H9 (cell line): Measurements from ENCODE around the gene SLC12A5. TPM values are rescaled to one million over a fixed set of nuclear protein-coding genes. Genes with fewer than 3 reads are reported as not detected.

ENCODE experiments used
- DNase-seq: peaks from one replicate; pipeline ENCODE4 v3.0.0-alpha.2; 2017
- H2AFZ ChIP-seq: one replicate; pipeline ENCODE4 v1.6.1; 2013; ENCODE audit warnings: mild to moderate bottlenecking, low read length, control low read depth, moderate library complexity
- H2AK5ac ChIP-seq: 2 replicates; pipeline ENCODE4 v1.6.1; 2013; ENCODE audit warnings: low read length, control low read depth, mixed read lengths; ENCODE audit not compliant: insufficient read length
- H2BK120ac ChIP-seq: one replicate; pipeline ENCODE4 v1.6.1; 2013; ENCODE audit warnings: low read depth, mild to moderate bottlenecking, low read length, control low read depth, inconsistent platforms; ENCODE audit not compliant: poor library complexity, severe bottlenecking
- H2BK12ac ChIP-seq: 2 replicates; pipeline ENCODE4 v1.6.1; 2013; ENCODE audit warnings: low read length, control low read depth, mixed read lengths, low read depth; ENCODE audit not compliant: insufficient read length
- H2BK15ac ChIP-seq: 2 replicates; pipeline ENCODE4 v1.6.1; 2013; ENCODE audit warnings: low read depth, low read length, control low read depth
- H2BK20ac ChIP-seq: one replicate; pipeline ENCODE4 v1.6.1; 2013; ENCODE audit warnings: low read depth, mild to moderate bottlenecking, low read length, control low read depth, inconsistent platforms; ENCODE audit not compliant: poor library complexity, severe bottlenecking
- H2BK5ac ChIP-seq: 2 replicates; pipeline ENCODE4 v1.6.1; 2013; ENCODE audit warnings: low read length, control low read depth, mixed read lengths; ENCODE audit not compliant: insufficient read length
- H3K14ac ChIP-seq: 2 replicates; pipeline ENCODE4 v1.6.1; 2013; ENCODE audit warnings: low read length, control low read depth; ENCODE audit not compliant: insufficient read depth
- H3K18ac ChIP-seq: 2 replicates; pipeline ENCODE4 v1.6.1; 2013; ENCODE audit warnings: low read depth, mild to moderate bottlenecking, mixed read lengths, low read length, control low read depth; ENCODE audit not compliant: insufficient read length
- H3K23ac ChIP-seq: 2 replicates; pipeline ENCODE4 v1.6.1; 2013; ENCODE audit warnings: low read length, control low read depth, mixed read lengths, low read depth; ENCODE audit not compliant: insufficient read length
- H3K23me2 ChIP-seq: 2 replicates; pipeline ENCODE4 v1.6.1; 2013; ENCODE audit warnings: low read depth, mild to moderate bottlenecking, mixed read lengths, low read length, control low read depth; ENCODE audit not compliant: insufficient read length, poor library complexity, severe bottlenecking
- H3K27ac ChIP-seq: 2 replicates; pipeline ENCODE4 v1.5.1; 2013; ENCODE audit warnings: low read length, control low read depth, mixed read lengths, low read depth; ENCODE audit not compliant: insufficient read length
- H3K27me3 ChIP-seq: 2 replicates; pipeline ENCODE4 v1.6.1; 2013; ENCODE audit warnings: low read length, control low read depth, inconsistent platforms; ENCODE audit not compliant: insufficient read depth
- H3K4ac ChIP-seq: 2 replicates; pipeline ENCODE4 v1.6.1; 2013; ENCODE audit warnings: low read depth, mild to moderate bottlenecking, control low read depth, inconsistent platforms, low read length, moderate library complexity
- H3K4me1 ChIP-seq: 2 replicates; pipeline ENCODE4 v1.6.1; 2013; ENCODE audit warnings: low read length, control low read depth, inconsistent platforms; ENCODE audit not compliant: insufficient read depth
- H3K4me2 ChIP-seq: 2 replicates; pipeline ENCODE4 v1.6.1; 2013; ENCODE audit warnings: low read length, control low read depth, mixed read lengths; ENCODE audit not compliant: insufficient read length, insufficient read depth
- H3K56ac ChIP-seq: 2 replicates; pipeline ENCODE4 v1.6.1; 2013; ENCODE audit warnings: low read depth, mild to moderate bottlenecking, mixed read lengths, low read length, control low read depth; ENCODE audit not compliant: insufficient read length
- H3K79me1 ChIP-seq: 2 replicates; pipeline ENCODE4 v1.6.1; 2013; ENCODE audit warnings: low read depth, mild to moderate bottlenecking, moderate library complexity, low read length, control low read depth, inconsistent platforms; ENCODE audit not compliant: insufficient read depth, poor library complexity, severe bottlenecking
- H3K79me2 ChIP-seq: 2 replicates; pipeline ENCODE4 v1.6.1; 2013; ENCODE audit warnings: low read length, control low read depth, inconsistent platforms; ENCODE audit not compliant: insufficient read depth
- H3K9ac ChIP-seq: 2 replicates; pipeline ENCODE4 v1.6.1; 2013; ENCODE audit warnings: low read length, control low read depth, mixed read lengths; ENCODE audit not compliant: insufficient read length; ENCODE audit errors: extremely low read depth
- H3K9me3 ChIP-seq: one replicate; pipeline ENCODE4 v1.6.1; 2013; ENCODE audit warnings: low read depth, low read length, inconsistent platforms; ENCODE audit not compliant: control insufficient read depth
- H3T11ph ChIP-seq: one replicate; pipeline ENCODE4 v1.6.1; 2013; ENCODE audit warnings: mild to moderate bottlenecking, low read length, control low read depth, inconsistent platforms
- H4K20me1 ChIP-seq: one replicate; pipeline ENCODE4 v1.6.1; 2013; ENCODE audit not compliant: control insufficient read depth, insufficient read length, insufficient read depth
- H4K5ac ChIP-seq: 2 replicates; pipeline ENCODE4 v1.6.1; 2013; ENCODE audit warnings: low read depth, mild to moderate bottlenecking, mixed read lengths, low read length, control low read depth; ENCODE audit not compliant: insufficient read length
- H4K8ac ChIP-seq: replicated peaks from 2 replicates; pipeline ENCODE4 v1.6.1; 2013; ENCODE audit warnings: low read length, control low read depth, mixed read lengths, low read depth; ENCODE audit not compliant: insufficient read length
- H4K91ac ChIP-seq: 2 replicates; pipeline ENCODE4 v1.6.1; 2013; ENCODE audit warnings: low read depth, mild to moderate bottlenecking, moderate library complexity, mixed read lengths, low read length, control low read depth; ENCODE audit not compliant: insufficient read length
- H3K27ac Mint-ChIP-seq, 3 experiments: 2 replicates in 2 of 3; 3 replicates in 1 of 3; pipeline ENCODE4 v1.8.0; 2020 to 2021; ENCODE audit warnings: mixed read lengths in 3 of 3, mild to moderate bottlenecking in 1 of 3, moderate library complexity in 1 of 3
- H3K27me3 Mint-ChIP-seq: 2 replicates; pipeline ENCODE4 v1.8.0; 2021; ENCODE audit warnings: low read depth, mild to moderate bottlenecking, moderate library complexity, mixed read lengths
- H3K36me3 Mint-ChIP-seq, 3 experiments: 2 replicates in 2 of 3; 3 replicates in 1 of 3; pipeline ENCODE4 v1.8.0; 2020 to 2021; ENCODE audit warnings: low read depth in 3 of 3, mixed read lengths in 3 of 3; ENCODE audit not compliant: insufficient read depth in 1 of 3
- H3K4me1 Mint-ChIP-seq, 2 experiments: 2 replicates each; pipeline ENCODE4 v1.8.0; 2020; ENCODE audit warnings: mixed read lengths in 2 of 2
- H3K4me3 Mint-ChIP-seq, 2 experiments: 2 replicates in 1 of 2; 3 replicates in 1 of 2; pipeline ENCODE4 v1.8.0; 2020 to 2021; ENCODE audit warnings: mild to moderate bottlenecking in 2 of 2, mixed read lengths in 2 of 2, moderate library complexity in 1 of 2
- H3K9me3 Mint-ChIP-seq, 2 experiments: 2 replicates in 1 of 2; 3 replicates in 1 of 2; pipeline ENCODE4 v1.8.0; 2020; ENCODE audit warnings: mild to moderate bottlenecking in 2 of 2, mixed read lengths in 2 of 2, moderate library complexity in 1 of 2
- CTCF ChIP-seq: fragments of 200-600 bp; sonication (generic); conservative IDR thresholded peaks from 3 replicates; pipeline ENCODE4 v1.8.0; 2021; ENCODE audit warnings: antibody characterized with exemption, mild to moderate bottlenecking
- WGBS: extraction: QIAGEN DNeasy Blood & Tissue Kit; methylation state at CpG from one replicate; pipeline ENCODE4 v1.1.7; 2013; ENCODE audit warnings: missing lambda C conversion rate, low lambda C conversion rate, mixed read lengths; ENCODE audit not compliant: insufficient read length; ENCODE audit errors: extremely low coverage; 5-methylcytosine and 5-hydroxymethylcytosine counted together
- total RNA-seq: library from RNA; stranded (reverse); gene quantifications from 2 replicates; pipeline ENCODE4 v1.2.1, GENCODE V29; 2021

The SLC12A5 gene
- total RNA-seq, 1 experiment from 2014 or later: 8.7 TPM

- peak overlapping the region; percentile 69 for H3K4me2 ChIP-seq
- Mint-ChIP-seq H3K4me1 (peaks cover 2 to 34% of the 10 kb centered on the region in 2 experiments; a peak in 3 of 4 replicates), H3K36me3 (no peaks in the 10 kb centered on the region), H3K27ac (no peak overlapping the region), H3K4me3 (peak overlapping the region; percentile 59 to 77), H3K27me3 (peaks cover 99% of the 10 kb centered on the region), H3K9me3 (peaks cover 0 to 3% of the 10 kb centered on the region in 2 experiments; a peak in 2 of 5 replicates)
- no peaks in the 10 kb centered on the region for H4K20me1 ChIP-seq
- no peaks in the 10 kb centered on the region for H3K79me2 ChIP-seq
- no peak overlapping the region for H3K4ac ChIP-seq
- H3K27me3 ChIP-seq: peaks cover 70% of the 10 kb centered on the region
- no peak overlapping the region for H2BK5ac ChIP-seq
- H3K14ac ChIP-seq: no peak overlapping the region
- H2BK120ac ChIP-seq: no peak overlapping the region
- H3K4me1 ChIP-seq: no peaks in the 10 kb centered on the region
- TF ChIP-seq CTCF: no peak
- no peak overlapping the region for H2AK5ac ChIP-seq
- H2AFZ ChIP-seq: no peak overlapping the region
- no peak overlapping the region for H4K91ac ChIP-seq
- no peak overlapping the region for H4K8ac ChIP-seq
- H3K23ac ChIP-seq: no peak overlapping the region
- no peak overlapping the region for H3K27ac ChIP-seq
- H2BK12ac ChIP-seq: no peak overlapping the region
- DNase-seq: peak; percentile 61
- H3T11ph ChIP-seq: no peak overlapping the region
- H2BK20ac ChIP-seq: no peak overlapping the region
- no peak overlapping the region for H3K56ac ChIP-seq
- H3K23me2 ChIP-seq: peaks cover 4% of the 10 kb centered on the region
- no peak overlapping the region for H3K9ac ChIP-seq
- H4K5ac ChIP-seq: no peak overlapping the region
- WGBS: no CpG with 5 or more reads among the region's 55 CpGs
- no peaks in the 10 kb centered on the region for H3K79me1 ChIP-seq
- H3K18ac ChIP-seq: no peak overlapping the region
- no peak overlapping the region for H2BK15ac ChIP-seq
- no peaks in the 10 kb centered on the region for H3K9me3 ChIP-seq
Measured at GRCh38 chr20:46031701-46032254, 2.8 kb downstream of the SLC12A5 start.
